Measurements from ENCODE around the gene EHF. TPM values are rescaled to one million over a fixed set of nuclear protein-coding genes. Genes with fewer than 3 reads are reported as not detected.
A peak's percentile ranks its signal among the peaks of the same experiment; 100 is the strongest.
"Not testable (repeated sequence)": the region's sequence is repeated elsewhere in the genome, so short reads cannot be mapped to it uniquely, and the experiment has no call there.

Gene EHF
- total RNA-seq, 1 experiment from 2014 or later = not detected

- peak; percentile 71 for DNase-seq (ENCODE audit: low read depth)
- in situ Hi-C loops (cut with HindIII; ENCODE audit: low pct_unique_long_range_greater_than_20kb, low sequenced_read_pairs) = no loop called here
Observed at GRCh38 chr11:34680918-34681586, 60.2 kb downstream of the EHF start.

GRCh38 chr11:34682825-34683224, 61.9 kb downstream of the EHF start:
- in situ Hi-C loops (cut with HindIII; ENCODE audit: low pct_unique_long_range_greater_than_20kb, low sequenced_read_pairs) = no loop called here
- DNase-seq (ENCODE audit: low read depth) = peak; percentile 41

- in situ Hi-C loops (cut with HindIII; ENCODE audit: low pct_unique_long_range_greater_than_20kb, low sequenced_read_pairs) = no loop called here
- DNase-seq (ENCODE audit: low read depth) = no peak
Observed at GRCh38 chr11:34683396-34683795, 62.5 kb downstream of the EHF start.

- no peak for DNase-seq (ENCODE audit: low read depth)
- in situ Hi-C loops (cut with HindIII; ENCODE audit: low pct_unique_long_range_greater_than_20kb, low sequenced_read_pairs) = no loop called here
Observed at GRCh38 chr11:34685864-34686263, 65.0 kb downstream of the EHF start.

- DNase-seq (ENCODE audit: low read depth); in situ Hi-C loops (cut with HindIII; ENCODE audit: low pct_unique_long_range_greater_than_20kb, low sequenced_read_pairs): not testable (repeated sequence)
Observed at GRCh38 chr11:34692299-34692698, 71.4 kb downstream of the EHF start.

- no peak for DNase-seq (ENCODE audit: low read depth)
- in situ Hi-C loops (cut with HindIII; ENCODE audit: low pct_unique_long_range_greater_than_20kb, low sequenced_read_pairs) = no loop called here
Observed at GRCh38 chr11:34696862-34697261, 76.0 kb downstream of the EHF start.

GRCh38 chr11:34706709-34707461, 86.0 kb downstream of the EHF start:
- no peak for DNase-seq (ENCODE audit: low read depth)
- in situ Hi-C loops (cut with HindIII; ENCODE audit: low pct_unique_long_range_greater_than_20kb, low sequenced_read_pairs) = no loop called here

GRCh38 chr11:34707462-34707840, 86.6 kb downstream of the EHF start:
- DNase-seq (ENCODE audit: low read depth) = no peak
- in situ Hi-C loops (cut with HindIII; ENCODE audit: low pct_unique_long_range_greater_than_20kb, low sequenced_read_pairs) = no loop called here

Other genes with a start within 250 kb of the EHF start
- 32.4 and 65.7 TPM in 2 replicates for gene CAT, start 182.2 kb upstream of the EHF start, total RNA-seq (2014; rRNA removed; shearing (Covaris generic); ENCODE audit: low replicate concordance)
- not detected in 2 replicates for gene ELF5, start 107.3 kb upstream of the EHF start, total RNA-seq (2014; rRNA removed; shearing (Covaris generic); ENCODE audit: low replicate concordance)